Endodermal cell (in vitro differentiated cells): ENCODE results near the gene PCDHA5. TPM values are rescaled to one million over a fixed set of nuclear protein-coding genes. Genes with fewer than 3 reads are reported as not detected.
"Not testable (repeated sequence)": the region's sequence is repeated elsewhere in the genome, so short reads cannot be mapped to it uniquely, and the experiment has no call there.

Experiments used
- DNase-seq: peaks from one replicate; pipeline ENCODE4 v3.0.0-alpha.2; 2017
- H3K27ac ChIP-seq: 2 replicates; pipeline ENCODE4 v1.5.1; 2013; ENCODE audit warnings: mild to moderate bottlenecking, low read depth, low read length, moderate library complexity
- H3K27me3 ChIP-seq: 2 replicates; pipeline ENCODE4 v1.6.1; 2013; ENCODE audit warnings: mild to moderate bottlenecking, low read length, moderate library complexity; ENCODE audit not compliant: insufficient read depth, control insufficient read depth, poor library complexity, severe bottlenecking
- H3K36me3 ChIP-seq: 2 replicates; pipeline ENCODE4 v1.7.0; 2013; ENCODE audit warnings: mild to moderate bottlenecking, low read length, moderate library complexity; ENCODE audit not compliant: control insufficient read depth, insufficient read depth
- H3K4me1 ChIP-seq: one replicate; pipeline ENCODE4 v1.7.0; 2013; ENCODE audit warnings: low read length; ENCODE audit not compliant: control insufficient read depth, insufficient read depth
- H3K4me3 ChIP-seq: 2 replicates; pipeline ENCODE4 v1.5.1; 2013; ENCODE audit warnings: mild to moderate bottlenecking, low read length, moderate library complexity
- H3K9ac ChIP-seq: 2 replicates; pipeline ENCODE4 v1.6.1; 2013; ENCODE audit warnings: mild to moderate bottlenecking, low read length, moderate library complexity; ENCODE audit not compliant: poor library complexity, severe bottlenecking; ENCODE audit errors: extremely low read depth
- H3K9me3 ChIP-seq: 2 replicates; pipeline ENCODE4 v1.6.1; 2013; ENCODE audit warnings: mild to moderate bottlenecking, low read length, moderate library complexity; ENCODE audit not compliant: control insufficient read depth
- H3K27ac Mint-ChIP-seq: 2 replicates; pipeline ENCODE4 v1.8.0; 2020; ENCODE audit warnings: mixed read lengths
- H3K27me3 Mint-ChIP-seq: 2 replicates; pipeline ENCODE4 v1.8.0; 2021; ENCODE audit warnings: mild to moderate bottlenecking, mixed read lengths; ENCODE audit not compliant: insufficient read depth
- H3K36me3 Mint-ChIP-seq: 2 replicates; pipeline ENCODE4 v1.8.0; 2020; ENCODE audit warnings: low read depth, mixed read lengths
- H3K4me1 Mint-ChIP-seq: 2 replicates; pipeline ENCODE4 v1.8.0; 2020; ENCODE audit warnings: mixed read lengths
- H3K4me3 Mint-ChIP-seq: 2 replicates; pipeline ENCODE4 v1.8.0; 2020; ENCODE audit warnings: mild to moderate bottlenecking, moderate library complexity, mixed read lengths
- H3K9me3 Mint-ChIP-seq: 2 replicates; pipeline ENCODE4 v1.8.0; 2020; ENCODE audit warnings: mild to moderate bottlenecking, mixed read lengths
- WGBS, 2 experiments: methylation state at CpG; one replicate each; pipeline versions ENCODE4 v1.1.5 to v1.1.7; 2013; ENCODE audit warnings: missing lambda C conversion rate in 2 of 2, mixed read lengths in 1 of 2; ENCODE audit not compliant: insufficient coverage in 1 of 2, insufficient read length in 1 of 2; 5-methylcytosine and 5-hydroxymethylcytosine counted together
- total RNA-seq, 2 donors: library from RNA; stranded (reverse); fragmentation: NEBNext Ultra II Directional in 1 of 2; extraction: Animal tissue kit (Norgen Biotek cat#: 25700) in 1 of 2; gene quantifications; 2 replicates in 1 of 2; 3 replicates in 1 of 2; pipeline ENCODE4 v1.2.1, GENCODE V29; 2021
- TF ChIP-seq, protein P1 (sequence below): fragments of 200-600 bp; sonication (generic); conservative IDR thresholded peaks from 2 replicates; pipeline ENCODE4 v1.5.0; 2021; ENCODE audit warnings: antibody characterized with exemption, mild to moderate bottlenecking

PCDHA5 gene
- total RNA-seq, 2 donors from 2014 or later: 1.8 to 1.9 TPM

DNA sequence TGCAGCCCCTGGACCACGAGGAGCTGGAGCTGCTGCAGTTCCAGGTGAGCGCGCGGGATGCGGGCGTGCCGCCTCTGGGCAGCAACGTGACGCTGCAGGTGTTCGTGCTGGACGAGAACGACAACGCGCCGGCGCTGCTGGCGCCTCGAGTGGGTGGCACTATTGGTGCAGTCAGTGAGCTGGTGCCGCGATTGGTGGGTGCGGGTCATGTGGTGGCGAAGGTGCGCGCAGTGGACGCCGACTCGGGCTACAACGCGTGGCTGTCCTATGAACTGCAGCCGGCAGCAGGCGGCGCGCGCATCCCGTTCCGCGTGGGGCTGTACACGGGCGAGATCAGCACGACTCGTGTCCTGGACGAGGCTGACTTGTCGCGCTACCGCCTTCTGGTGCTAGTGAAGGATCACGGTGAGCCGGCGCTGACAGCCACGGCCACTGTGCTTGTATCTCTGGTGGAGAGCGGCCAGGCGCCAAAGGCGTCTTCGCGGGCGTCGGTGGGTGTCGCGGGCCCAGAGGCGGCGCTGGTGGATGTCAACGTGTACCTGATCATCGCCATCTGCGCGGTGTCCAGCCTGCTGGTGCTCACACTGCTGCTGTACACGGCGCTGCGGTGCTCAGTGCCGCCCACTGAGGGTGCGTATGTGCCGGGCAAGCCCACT is 33.4 kb upstream of the PCDHA5 start:
- H3K27ac ChIP-seq, H3K4me3 Mint-ChIP-seq, DNase-seq, H3K27ac Mint-ChIP-seq, H3K36me3 ChIP-seq, H3K36me3 Mint-ChIP-seq, H3K27me3 ChIP-seq, H3K9me3 ChIP-seq, H3K4me1 ChIP-seq, H3K9ac ChIP-seq, H3K4me3 ChIP-seq, H3K4me1 Mint-ChIP-seq: not testable (repeated sequence)
- WGBS, 2 experiments: 95 to 97% methylated on average over 60 to 70 of the region's 70 CpGs
- Mint-ChIP-seq H3K9me3 (peaks cover 54% of the 10 kb centered on the region), H3K27me3 (peaks cover 14% of the 10 kb centered on the region)

DNA sequence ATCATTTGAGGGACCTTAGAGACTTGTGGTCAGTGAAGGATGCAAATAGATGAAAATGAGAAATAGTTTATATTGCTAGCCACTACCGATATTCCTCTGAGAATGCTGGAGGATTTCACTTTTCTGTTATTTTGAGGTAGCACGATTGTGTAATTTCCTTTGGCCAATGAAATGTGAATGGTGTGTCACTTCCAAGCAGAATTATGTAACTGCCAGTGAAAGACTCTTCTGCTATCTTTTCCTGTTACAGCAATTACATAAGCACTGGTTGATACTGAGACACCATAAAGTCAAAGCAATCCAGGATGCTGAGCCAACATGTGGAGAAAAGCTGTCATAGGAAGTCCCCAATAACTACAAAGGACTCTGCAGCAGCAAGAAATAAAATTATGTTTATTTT is 30.3 kb upstream of the PCDHA5 start:
- Mint-ChIP-seq H3K4me3 (no peak overlapping the region), H3K27me3 (peaks cover 10% of the 10 kb centered on the region), H3K36me3 (peaks cover 4% of the 10 kb centered on the region), H3K27ac (no peak overlapping the region), H3K4me1 (peaks cover 2% of the 10 kb centered on the region), H3K9me3 (peaks cover 43% of the 10 kb centered on the region)
- peaks cover 12% of the 10 kb centered on the region for H3K9me3 ChIP-seq
- no peaks in the 10 kb centered on the region for H3K4me1 ChIP-seq
- H3K9ac ChIP-seq: no peak overlapping the region
- DNase-seq: no peak
- H3K36me3 ChIP-seq: no peaks in the 10 kb centered on the region
- TF ChIP-seq, protein P1, sequence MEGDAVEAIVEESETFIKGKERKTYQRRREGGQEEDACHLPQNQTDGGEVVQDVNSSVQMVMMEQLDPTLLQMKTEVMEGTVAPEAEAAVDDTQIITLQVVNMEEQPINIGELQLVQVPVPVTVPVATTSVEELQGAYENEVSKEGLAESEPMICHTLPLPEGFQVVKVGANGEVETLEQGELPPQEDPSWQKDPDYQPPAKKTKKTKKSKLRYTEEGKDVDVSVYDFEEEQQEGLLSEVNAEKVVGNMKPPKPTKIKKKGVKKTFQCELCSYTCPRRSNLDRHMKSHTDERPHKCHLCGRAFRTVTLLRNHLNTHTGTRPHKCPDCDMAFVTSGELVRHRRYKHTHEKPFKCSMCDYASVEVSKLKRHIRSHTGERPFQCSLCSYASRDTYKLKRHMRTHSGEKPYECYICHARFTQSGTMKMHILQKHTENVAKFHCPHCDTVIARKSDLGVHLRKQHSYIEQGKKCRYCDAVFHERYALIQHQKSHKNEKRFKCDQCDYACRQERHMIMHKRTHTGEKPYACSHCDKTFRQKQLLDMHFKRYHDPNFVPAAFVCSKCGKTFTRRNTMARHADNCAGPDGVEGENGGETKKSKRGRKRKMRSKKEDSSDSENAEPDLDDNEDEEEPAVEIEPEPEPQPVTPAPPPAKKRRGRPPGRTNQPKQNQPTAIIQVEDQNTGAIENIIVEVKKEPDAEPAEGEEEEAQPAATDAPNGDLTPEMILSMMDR: no peak
- WGBS, 2 experiments: 80 to 85% methylated on average over 1 to 2 of the region's 2 CpGs
- H3K4me3 ChIP-seq: no peak overlapping the region
- H3K27me3 ChIP-seq: no peaks in the 10 kb centered on the region
- no peak overlapping the region for H3K27ac ChIP-seq

DNA sequence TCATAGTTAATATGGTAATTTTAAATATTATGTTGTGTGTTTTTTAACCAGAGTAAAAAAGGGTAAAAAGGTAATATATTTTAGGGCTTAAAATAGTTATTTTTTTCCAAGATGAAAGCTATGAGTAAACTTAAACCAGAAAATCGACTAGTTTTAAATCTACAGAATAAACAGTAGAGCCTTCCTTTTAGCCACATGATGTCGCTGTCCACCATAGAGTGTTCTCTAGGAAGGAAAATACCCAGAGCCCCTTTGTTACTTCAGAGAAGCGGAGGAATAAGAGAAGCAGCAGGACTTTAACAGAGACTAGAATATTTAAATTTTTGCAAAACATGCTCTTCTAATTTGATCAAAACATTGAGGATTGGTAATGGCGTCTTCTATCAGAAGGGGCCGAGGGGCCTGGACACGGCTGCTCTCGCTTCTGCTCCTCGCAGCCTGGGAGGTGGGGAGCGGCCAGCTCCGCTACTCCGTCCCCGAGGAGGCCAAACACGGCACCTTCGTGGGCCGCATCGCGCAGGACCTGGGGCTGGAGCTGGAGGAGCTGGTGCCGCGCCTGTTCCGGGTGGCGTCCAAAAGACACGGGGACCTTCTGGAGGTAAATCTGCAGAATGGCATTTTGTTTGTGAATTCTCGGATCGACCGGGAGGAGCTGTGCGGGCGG is 26.7 kb upstream of the PCDHA5 start, which contains the start of gene PCDHA2:
PCDHA2 (plus strand) TSS at position 258 of the 664 bp plus-strand sequence.
- Mint-ChIP-seq H3K27ac (peak within 1 kb of the TSS; percentile 74), H3K9me3 (peaks cover 8% of the 10 kb centered on the region), H3K27me3 (no peaks in the 10 kb centered on the region), H3K4me3 (peak within 1 kb of the TSS; percentile 86), H3K4me1 (peaks cover 2% of the 10 kb centered on the region), H3K36me3 (peaks cover 8% of the 10 kb centered on the region)
- peaks cover 7% of the 10 kb centered on the region for H3K9me3 ChIP-seq
- 75 to 83% methylated on average over 24 to 27 of the region's 27 CpGs for WGBS, 2 experiments
- H3K27me3 ChIP-seq: no peaks in the 10 kb centered on the region
- H3K4me1 ChIP-seq: no peaks in the 10 kb centered on the region
- H3K4me3 ChIP-seq: no peak within 1 kb of the TSS
- DNase-seq: peak; percentile 63
- TF ChIP-seq, protein P1: peak; percentile 83
- H3K27ac ChIP-seq: no peak within 1 kb of the TSS
- H3K36me3 ChIP-seq: no peaks in the 10 kb centered on the region
- H3K9ac ChIP-seq: no peak within 1 kb of the TSS
